HEK293T (cell line): ENCODE results near the gene PHACTR3.

Experiments used
- LEF1 ChIP-seq: fragments of 450-650 bp; IDR thresholded peaks from 2 replicates; pipeline ENCODE4 v1.6.1; 2017; ENCODE audit warnings: mild to moderate bottlenecking, borderline replicate concordance
- SUZ12 ChIP-seq: fragments of 450-650 bp; IDR thresholded peaks from 2 replicates; pipeline ENCODE4 v1.6.1; 2016; ENCODE audit warnings: mild to moderate bottlenecking
- ZNF384 ChIP-seq: fragments of 450-650 bp; IDR thresholded peaks from 2 replicates; pipeline ENCODE4 v1.6.1; 2016

DNA sequence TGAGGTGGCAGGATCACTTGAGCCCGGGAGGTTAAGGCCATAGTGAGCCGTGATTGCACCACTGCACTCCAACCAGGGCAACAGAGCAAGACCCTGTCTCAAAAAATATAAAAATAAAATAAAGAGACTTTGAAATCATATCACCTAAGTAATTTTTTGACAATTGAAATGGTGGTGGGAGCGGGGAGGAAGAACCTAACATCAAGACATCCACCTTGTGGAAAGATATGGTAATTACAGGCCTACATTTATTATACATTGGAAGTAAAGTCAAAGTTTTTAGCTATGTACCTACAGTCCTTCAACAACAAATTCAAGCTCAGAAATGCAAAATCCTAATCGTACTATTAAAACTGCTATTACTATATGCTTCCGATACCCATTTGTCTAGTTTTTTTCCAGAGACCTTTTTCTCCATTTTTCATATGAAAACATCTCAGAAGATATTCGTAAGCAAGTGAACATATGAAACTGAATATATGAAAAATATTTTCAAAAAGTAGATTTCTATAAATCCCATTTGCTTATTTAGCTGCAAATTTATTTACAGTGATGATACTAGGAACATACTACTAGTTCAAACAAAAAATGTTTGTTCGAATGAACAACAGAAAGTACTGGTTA, 245.8 kb downstream of the PHACTR3 start:
- TF ChIP-seq SUZ12 (no peak), LEF1 (no peak), ZNF384 (no peak)
